Activated naive CD8-positive, alpha-beta T cell treated with anti-CD3 and anti-CD28 coated beads, Interleukin-2, amount 50 U/mL, for 24 hours (primary cell): ENCODE data around the gene MELK.
A peak's percentile ranks its signal among the peaks of the same experiment; 100 is the strongest.
"Not testable (repeated sequence)": the region's sequence is repeated elsewhere in the genome, so short reads cannot be mapped to it uniquely, and the experiment has no call there.

Experiments used
- ATAC-seq: fragments of 150-1000 bp; cut with Tn5 transposase; one replicate; pipeline ENCODE4 v1.10.0; 2021
- DNase-seq: peaks from one replicate; pipeline ENCODE4 v3.0.0; 2021
- H3K27ac Mint-ChIP-seq: one replicate; pipeline ENCODE4 v1.8.0; 2021; ENCODE audit warnings: mild to moderate bottlenecking, mixed read lengths
- H3K27me3 Mint-ChIP-seq: one replicate; pipeline ENCODE4 v1.8.0; 2021; ENCODE audit warnings: mixed read lengths
- H3K36me3 Mint-ChIP-seq: one replicate; pipeline ENCODE4 v1.8.0; 2021; ENCODE audit warnings: low read depth, mixed read lengths
- H3K4me1 Mint-ChIP-seq: one replicate; pipeline ENCODE4 v1.8.0; 2021; ENCODE audit warnings: mixed read lengths
- H3K4me3 Mint-ChIP-seq: one replicate; pipeline ENCODE4 v1.8.0; 2021; ENCODE audit warnings: mild to moderate bottlenecking, moderate library complexity, mixed read lengths
- H3K9me3 Mint-ChIP-seq: one replicate; pipeline ENCODE4 v1.8.0; 2021; ENCODE audit warnings: mixed read lengths

The MELK gene

GRCh38 chr9:36572515-36573418 lies at the start of gene MELK:
TSS of gene MELK (plus strand) at chr9:36572895. CDS start at chr9:36581682, 8,787 bp downstream.
- DNase-seq = peak; percentile 93
- H3K27ac Mint-ChIP-seq = peak within 1 kb of the TSS; percentile 82
- no peaks in the 10 kb centered on the region for H3K27me3 Mint-ChIP-seq
- no peaks in the 10 kb centered on the region for H3K9me3 Mint-ChIP-seq
- H3K4me1 Mint-ChIP-seq = peaks cover 38% of the 10 kb centered on the region
- H3K36me3 Mint-ChIP-seq = peaks cover 28% of the 10 kb centered on the region
- peak within 1 kb of the TSS; percentile 98 for H3K4me3 Mint-ChIP-seq
- peak; percentile 53 for ATAC-seq

GRCh38 chr9:36530224-36530623 lies 42.5 kb upstream of the MELK start:
- Mint-ChIP-seq H3K27me3 (no peaks in the 10 kb centered on the region), H3K4me1 (peaks cover 2% of the 10 kb centered on the region), H3K36me3 (no peaks in the 10 kb centered on the region), H3K9me3 (no peaks in the 10 kb centered on the region), H3K27ac (no peak overlapping the region), H3K4me3 (no peak overlapping the region)
- ATAC-seq (no peak), DNase-seq (no peak)

GRCh38 chr9:36532353-36532752 lies 40.3 kb upstream of the MELK start:
- Mint-ChIP-seq H3K36me3 (no peaks in the 10 kb centered on the region), H3K4me1 (peaks cover 2% of the 10 kb centered on the region), H3K9me3 (no peaks in the 10 kb centered on the region)

DNA sequence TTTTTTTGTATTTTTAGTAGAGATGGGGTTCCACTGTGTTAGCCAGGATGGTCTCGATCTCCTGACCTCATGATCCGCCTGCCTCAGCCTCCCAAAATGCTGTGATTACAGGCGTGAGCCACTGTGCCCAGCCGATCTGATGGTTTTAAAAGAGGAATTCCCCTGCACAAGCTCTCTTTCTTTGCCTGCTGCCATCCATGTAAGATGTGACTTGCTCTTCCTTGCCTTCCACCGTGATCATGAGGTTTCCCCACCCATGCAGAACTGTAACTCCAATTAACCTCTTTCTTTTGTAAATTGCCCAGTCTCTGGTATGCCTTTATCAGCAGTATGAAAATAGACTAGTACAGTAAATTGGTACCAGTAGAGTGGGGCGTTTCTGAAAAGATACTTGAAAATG lies 39.0 kb upstream of the MELK start:
- not testable (repeated sequence) for H3K4me3 Mint-ChIP-seq, DNase-seq, H3K27ac Mint-ChIP-seq, H3K36me3 Mint-ChIP-seq, H3K9me3 Mint-ChIP-seq, H3K27me3 Mint-ChIP-seq, ATAC-seq, H3K4me1 Mint-ChIP-seq

More at GRCh38 chr9:36532353-36532752, 40.3 kb upstream of the MELK start:
- H3K27me3 Mint-ChIP-seq = no peaks in the 10 kb centered on the region
- DNase-seq (no peak), ATAC-seq (no peak)
- no peak overlapping the region for H3K4me3 Mint-ChIP-seq
- no peak overlapping the region for H3K27ac Mint-ChIP-seq

GRCh38 chr9:36535107-36535506 lies 37.6 kb upstream of the MELK start:
- Mint-ChIP-seq H3K27me3 (no peaks in the 10 kb centered on the region), H3K4me1 (peaks cover 2% of the 10 kb centered on the region), H3K9me3 (no peaks in the 10 kb centered on the region), H3K36me3 (no peaks in the 10 kb centered on the region), H3K27ac (no peak overlapping the region), H3K4me3 (no peak overlapping the region)
- no peak for ATAC-seq
- no peak for DNase-seq

- no peaks in the 10 kb centered on the region for H3K9me3 Mint-ChIP-seq
Observed at GRCh38 chr9:36537861-36538260, 34.8 kb upstream of the MELK start.

DNA sequence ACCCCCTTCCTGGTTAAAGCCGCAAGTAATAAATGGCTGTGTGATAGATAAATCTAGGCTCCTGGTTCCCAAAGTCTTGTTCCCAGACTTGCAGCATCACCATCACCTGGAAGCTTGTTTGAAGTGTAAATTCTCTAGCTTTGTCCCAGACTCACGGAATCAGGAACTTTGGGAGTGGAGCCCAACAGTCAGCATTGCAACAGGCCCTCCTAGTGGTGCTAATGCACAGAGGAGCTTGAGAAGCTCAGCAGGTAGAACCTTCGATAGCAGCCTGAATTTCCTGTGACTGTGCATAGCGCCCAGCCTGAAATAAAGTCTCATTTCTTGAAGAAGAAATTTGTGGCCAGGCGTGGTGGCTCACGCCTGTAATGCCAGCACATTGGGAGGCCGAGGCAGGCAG lies 30.3 kb upstream of the MELK start:
- H3K36me3 Mint-ChIP-seq = no peaks in the 10 kb centered on the region
- H3K27me3 Mint-ChIP-seq = no peaks in the 10 kb centered on the region
- no peaks in the 10 kb centered on the region for H3K9me3 Mint-ChIP-seq
- ATAC-seq (no peak), DNase-seq (no peak)
- H3K4me1 Mint-ChIP-seq = no peaks in the 10 kb centered on the region
- H3K4me3 Mint-ChIP-seq = no peak overlapping the region
- no peak overlapping the region for H3K27ac Mint-ChIP-seq

More at GRCh38 chr9:36537861-36538260, 34.8 kb upstream of the MELK start:
- Mint-ChIP-seq H3K27ac (no peak overlapping the region), H3K27me3 (no peaks in the 10 kb centered on the region), H3K4me3 (no peak overlapping the region), H3K4me1 (no peaks in the 10 kb centered on the region), H3K36me3 (no peaks in the 10 kb centered on the region)
- ATAC-seq (no peak), DNase-seq (no peak)

DNA sequence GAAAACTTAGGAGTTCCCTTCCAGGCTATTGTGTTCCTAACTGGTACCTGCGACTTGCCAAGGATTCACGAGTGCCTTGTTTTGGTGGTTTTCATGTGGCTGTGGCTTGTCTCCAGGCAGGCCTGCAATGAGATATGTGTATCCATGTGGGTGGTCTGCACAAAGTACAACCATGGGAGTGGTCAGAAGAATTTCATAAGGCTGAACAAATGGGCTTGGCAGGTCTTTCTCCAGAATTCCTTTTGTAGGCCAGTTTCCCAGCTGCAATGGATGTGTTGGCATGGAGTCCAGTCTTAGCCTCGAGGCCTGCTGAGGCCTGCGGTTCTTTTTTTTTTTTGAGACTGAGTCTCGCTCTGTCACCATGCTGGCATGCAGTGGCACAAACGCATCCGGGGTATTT lies 28.8 kb upstream of the MELK start:
- no peaks in the 10 kb centered on the region for H3K4me1 Mint-ChIP-seq
- ATAC-seq = no peak
- no peak overlapping the region for H3K27ac Mint-ChIP-seq
- no peak for DNase-seq
- no peaks in the 10 kb centered on the region for H3K36me3 Mint-ChIP-seq
- H3K27me3 Mint-ChIP-seq = no peaks in the 10 kb centered on the region
- no peak overlapping the region for H3K4me3 Mint-ChIP-seq
- H3K9me3 Mint-ChIP-seq = no peaks in the 10 kb centered on the region

GRCh38 chr9:36547598-36547997 lies 25.1 kb upstream of the MELK start:
- Mint-ChIP-seq H3K36me3 (no peaks in the 10 kb centered on the region), H3K4me1 (no peaks in the 10 kb centered on the region), H3K9me3 (no peaks in the 10 kb centered on the region), H3K4me3 (no peak overlapping the region), H3K27me3 (no peaks in the 10 kb centered on the region), H3K27ac (no peak overlapping the region)
- no peak for ATAC-seq
- DNase-seq = no peak

DNA sequence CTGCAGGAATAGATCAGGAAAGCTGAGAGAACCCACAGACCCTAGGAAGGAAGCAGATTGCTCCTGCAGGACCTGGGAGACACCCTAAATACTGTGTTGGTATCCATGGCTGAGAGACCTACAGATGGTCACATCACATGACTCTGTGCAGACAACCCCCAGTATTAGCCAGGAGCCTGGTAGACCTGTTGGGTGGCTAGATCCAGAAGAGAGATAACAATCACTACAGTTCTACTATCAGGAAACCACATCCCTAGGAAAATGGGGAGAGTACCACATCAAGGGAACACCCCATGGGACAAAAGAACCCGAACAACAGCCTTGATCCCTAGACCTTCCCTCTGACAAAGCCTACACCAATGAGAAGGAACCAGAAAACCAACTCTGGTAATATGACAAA lies 24.2 kb upstream of the MELK start:
- no peak overlapping the region for H3K27ac Mint-ChIP-seq

GRCh38 chr9:36550135-36550534 lies 22.6 kb upstream of the MELK start:
- no peaks in the 10 kb centered on the region for H3K9me3 Mint-ChIP-seq
- no peaks in the 10 kb centered on the region for H3K36me3 Mint-ChIP-seq

More for the DNA sequence above, 24.2 kb upstream of the MELK start:
- ATAC-seq (no peak), DNase-seq (no peak)
- H3K4me1 Mint-ChIP-seq = no peaks in the 10 kb centered on the region
- H3K4me3 Mint-ChIP-seq = no peak overlapping the region
- no peaks in the 10 kb centered on the region for H3K27me3 Mint-ChIP-seq
- H3K36me3 Mint-ChIP-seq = no peaks in the 10 kb centered on the region
- H3K9me3 Mint-ChIP-seq = no peaks in the 10 kb centered on the region

GRCh38 chr9:36550631-36551098 lies 22.0 kb upstream of the MELK start:
- not testable (repeated sequence) for H3K4me3 Mint-ChIP-seq, H3K9me3 Mint-ChIP-seq, DNase-seq, H3K4me1 Mint-ChIP-seq, H3K27ac Mint-ChIP-seq, ATAC-seq, H3K27me3 Mint-ChIP-seq, H3K36me3 Mint-ChIP-seq

More at GRCh38 chr9:36550135-36550534, 22.6 kb upstream of the MELK start:
- H3K27ac Mint-ChIP-seq = no peak overlapping the region
- DNase-seq = no peak
- no peaks in the 10 kb centered on the region for H3K27me3 Mint-ChIP-seq
- no peaks in the 10 kb centered on the region for H3K4me1 Mint-ChIP-seq
- H3K4me3 Mint-ChIP-seq = no peak overlapping the region
- ATAC-seq = no peak

GRCh38 chr9:36551129-36551528 lies 21.6 kb upstream of the MELK start:
- no peaks in the 10 kb centered on the region for H3K36me3 Mint-ChIP-seq
- no peaks in the 10 kb centered on the region for H3K9me3 Mint-ChIP-seq
- no peaks in the 10 kb centered on the region for H3K27me3 Mint-ChIP-seq
- H3K4me1 Mint-ChIP-seq = no peaks in the 10 kb centered on the region
- ATAC-seq (no peak), DNase-seq (no peak)
- no peak overlapping the region for H3K4me3 Mint-ChIP-seq
- H3K27ac Mint-ChIP-seq = no peak overlapping the region

- ATAC-seq (no peak), DNase-seq (no peak)
- Mint-ChIP-seq H3K9me3 (no peaks in the 10 kb centered on the region), H3K27me3 (no peaks in the 10 kb centered on the region), H3K27ac (no peak overlapping the region), H3K4me1 (no peaks in the 10 kb centered on the region), H3K4me3 (no peak overlapping the region), H3K36me3 (no peaks in the 10 kb centered on the region)
Observed at GRCh38 chr9:36551910-36552309, 20.8 kb upstream of the MELK start.

DNA sequence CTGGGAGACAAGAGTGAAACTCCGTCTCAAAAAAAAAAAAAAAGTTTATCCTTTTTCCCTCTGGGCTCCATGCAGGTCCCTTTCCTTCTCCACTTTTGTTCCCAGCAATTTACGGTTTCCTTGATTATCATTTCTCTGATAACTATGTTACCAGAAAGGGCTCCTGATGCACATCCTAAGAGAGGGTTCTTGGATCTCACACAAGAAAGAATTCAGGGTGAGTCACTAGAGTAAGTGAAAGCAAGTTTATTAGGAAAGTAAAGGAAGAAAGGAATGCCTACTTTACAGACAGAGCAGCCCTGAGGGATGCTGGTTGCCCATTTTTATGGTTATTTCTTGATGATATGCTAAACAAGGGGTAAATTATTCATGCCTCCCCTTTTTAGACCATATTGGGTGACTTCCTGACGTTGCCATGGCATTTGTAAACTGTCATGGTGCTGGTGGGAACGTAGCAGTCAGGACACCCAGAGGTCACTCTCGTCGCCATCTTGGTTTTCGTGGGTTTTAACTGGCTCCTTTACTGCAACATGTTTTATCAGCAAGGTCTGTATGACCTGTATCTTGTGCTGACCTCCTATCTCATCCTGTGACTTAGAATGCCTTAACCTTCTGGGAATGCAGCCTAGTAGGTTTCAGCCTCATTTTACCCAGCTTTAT lies 13.5 kb upstream of the MELK start:
- Mint-ChIP-seq H3K27ac (no peak overlapping the region), H3K36me3 (no peaks in the 10 kb centered on the region), H3K4me1 (no peaks in the 10 kb centered on the region), H3K4me3 (no peak overlapping the region), H3K27me3 (no peaks in the 10 kb centered on the region), H3K9me3 (no peaks in the 10 kb centered on the region)
- no peak for ATAC-seq
- no peak for DNase-seq
